ENCODE results near the gene HES2.

Gene HES2

DNA sequence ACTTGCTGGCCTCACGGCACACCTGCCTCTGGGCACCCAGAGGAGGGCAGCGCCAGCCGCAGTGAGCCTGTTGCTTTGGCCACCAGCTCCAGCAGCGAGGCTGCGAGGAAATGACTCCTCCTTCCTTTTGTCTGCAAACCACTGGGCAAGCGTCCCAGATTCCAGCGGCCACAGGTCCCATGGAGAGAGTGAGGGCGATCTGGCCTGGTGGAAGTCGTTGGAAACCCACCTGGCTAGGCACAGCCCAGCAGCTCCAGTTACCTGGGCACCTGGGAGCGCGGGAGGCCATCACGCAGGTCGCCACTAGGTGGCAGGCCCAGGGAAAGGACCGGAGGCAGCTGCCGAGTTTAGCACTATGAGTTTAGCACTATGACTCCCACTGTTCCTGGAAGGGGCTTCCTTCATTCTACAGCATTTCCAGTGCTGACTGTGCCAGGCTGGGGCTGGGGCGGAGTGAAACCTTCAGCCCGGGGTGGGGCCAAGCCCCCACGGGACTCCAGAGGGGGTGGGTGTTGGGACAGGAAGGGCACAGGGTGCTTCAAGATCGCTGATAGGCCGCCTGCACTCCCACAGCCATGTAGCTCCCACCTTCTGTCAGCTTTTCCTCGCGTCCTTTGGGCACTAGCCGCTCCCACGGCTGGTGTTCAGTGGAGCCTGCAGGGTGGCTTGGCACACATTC lies 3.7 kb upstream of the HES2 start:
- peak; percentile 53 to 72 for DNase-seq
- TF ChIP-seq POLR2A (IDR thresholded peaks at IDR 0.05; ENCODE audit: low read length) (no peak), GATA1 (IDR thresholded peaks at IDR 0.05; ENCODE audit: low read depth, low read length) (no peak)

DNA sequence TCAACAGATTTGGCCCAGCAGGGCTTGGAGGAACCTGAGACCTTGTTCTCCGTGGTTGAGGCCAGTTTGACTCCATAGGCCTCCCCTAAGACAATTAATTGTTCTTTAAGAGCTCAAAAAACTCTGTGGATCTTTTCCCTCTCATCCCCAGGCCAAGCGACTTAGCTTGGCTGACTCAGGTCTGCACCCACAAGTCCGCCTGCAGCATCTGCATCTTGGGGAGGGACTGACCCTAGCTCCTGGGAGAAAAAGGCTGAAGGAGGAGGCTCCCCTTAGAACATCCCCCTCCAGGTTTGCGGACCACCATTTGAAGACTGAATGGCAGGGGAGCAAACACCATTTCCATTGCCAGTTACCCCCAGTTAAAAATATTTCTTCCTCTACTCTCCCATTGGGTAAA lies 1.5 kb upstream of the HES2 start:
- TF ChIP-seq POLR2A (IDR thresholded peaks at IDR 0.05; ENCODE audit: low read length) (no peak), GATA1 (IDR thresholded peaks at IDR 0.05; ENCODE audit: low read depth, low read length) (no peak)
- no peak for DNase-seq

DNA sequence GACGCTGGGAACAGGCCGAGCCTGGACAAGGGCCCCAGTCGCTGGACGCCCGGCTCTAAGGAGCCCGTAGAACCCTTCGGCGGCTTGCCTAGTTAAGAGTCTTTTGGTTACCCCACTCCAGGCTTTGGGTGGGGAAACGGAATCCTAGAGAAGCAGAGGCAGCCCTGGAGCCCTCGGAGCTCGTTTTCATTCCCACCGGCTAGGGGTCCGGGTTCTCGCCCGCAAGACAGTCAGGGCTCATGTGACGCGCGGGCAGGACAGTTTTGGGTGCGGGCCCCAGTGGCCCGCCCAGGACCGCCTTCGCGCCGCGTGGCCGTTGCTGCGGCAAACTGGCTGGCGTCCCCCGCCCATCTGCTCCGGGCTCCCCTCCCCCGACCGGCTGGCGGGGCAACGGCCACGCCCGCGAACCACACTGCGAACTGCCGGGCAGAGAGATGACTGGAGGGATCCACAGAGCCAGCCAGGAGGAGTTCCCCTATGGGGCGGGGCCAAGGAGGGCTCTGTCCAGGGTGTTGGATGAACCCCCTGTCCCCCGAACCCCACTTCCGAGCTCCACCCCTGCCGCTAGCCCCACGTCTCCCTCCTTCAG lies 829 bp upstream of the HES2 start:
- peak; percentile 59 to 67 for DNase-seq
- no peak for TF ChIP-seq GATA1 (IDR thresholded peaks at IDR 0.05; ENCODE audit: low read depth, low read length)
- TF ChIP-seq POLR2A (IDR thresholded peaks at IDR 0.05; ENCODE audit: low read length), result no peak

DNA sequence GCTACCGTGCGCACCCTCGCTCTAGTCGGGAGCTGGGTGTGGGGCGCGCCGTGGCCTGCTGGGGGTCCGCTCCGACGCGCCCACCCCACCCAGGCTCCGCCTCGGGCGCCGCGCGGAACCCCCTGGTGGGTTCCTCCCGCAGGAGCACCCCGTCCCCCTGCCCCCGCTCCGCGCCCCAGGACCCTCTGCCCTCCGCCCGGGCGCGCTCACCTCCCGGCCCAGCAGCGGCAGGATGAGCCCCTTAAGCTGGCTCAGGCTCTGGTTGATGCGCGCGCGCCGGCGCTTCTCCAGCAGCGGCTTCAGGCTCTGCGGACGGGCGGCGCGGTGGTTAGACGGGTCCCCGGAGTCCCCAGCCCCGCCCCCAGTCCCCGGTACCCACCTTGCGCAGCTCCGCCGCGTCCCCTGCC lies 319 bp downstream of the HES2 start:
- no peak for TF ChIP-seq GATA1 (IDR thresholded peaks at IDR 0.05; ENCODE audit: low read depth, low read length)
- TF ChIP-seq POLR2A (IDR thresholded peaks at IDR 0.05; ENCODE audit: low read length), result no peak
- DNase-seq, result peak in 1 of 2 experiments; percentile 31

DNA sequence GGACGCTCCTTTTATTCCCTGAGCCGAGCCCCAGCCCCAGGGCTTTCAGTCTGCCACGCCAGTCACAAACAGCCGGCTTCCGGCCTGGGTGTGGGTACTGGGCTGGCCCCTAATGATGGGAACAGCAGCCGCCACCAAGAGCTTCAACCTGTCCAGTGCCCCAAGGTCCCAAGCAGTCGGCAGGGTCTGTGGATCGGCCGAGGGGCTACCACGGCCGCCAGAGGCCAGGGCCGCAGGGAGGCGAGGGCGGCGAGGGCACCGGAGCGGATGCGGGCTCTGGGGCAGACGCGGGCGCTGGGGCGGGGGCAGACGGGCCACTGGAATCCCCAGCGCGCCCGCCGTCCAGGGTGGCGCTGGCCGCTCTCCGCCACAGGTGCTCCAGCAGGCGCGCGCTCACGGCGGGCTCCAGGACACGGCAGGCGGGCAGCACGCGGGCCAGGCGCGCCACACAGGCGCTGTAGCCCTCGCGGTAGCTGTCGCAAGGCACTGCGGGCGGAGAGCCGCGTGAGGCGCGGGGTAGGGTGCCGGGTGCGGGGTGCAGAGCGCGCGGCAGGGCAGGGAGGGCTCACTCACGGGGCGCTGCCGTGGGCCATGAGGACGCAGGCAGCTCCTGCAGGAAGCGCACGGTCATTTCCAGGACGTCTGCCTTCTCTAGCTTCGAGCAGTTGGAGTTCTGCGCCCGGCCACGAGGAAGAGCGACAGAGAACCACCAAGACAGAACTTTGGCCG lies 887 bp downstream of the HES2 start:
- TF ChIP-seq GATA1 (IDR thresholded peaks at IDR 0.05; ENCODE audit: low read depth, low read length) (no peak), POLR2A (IDR thresholded peaks at IDR 0.05; ENCODE audit: low read length) (no peak)
- DNase-seq, result no peak

DNA sequence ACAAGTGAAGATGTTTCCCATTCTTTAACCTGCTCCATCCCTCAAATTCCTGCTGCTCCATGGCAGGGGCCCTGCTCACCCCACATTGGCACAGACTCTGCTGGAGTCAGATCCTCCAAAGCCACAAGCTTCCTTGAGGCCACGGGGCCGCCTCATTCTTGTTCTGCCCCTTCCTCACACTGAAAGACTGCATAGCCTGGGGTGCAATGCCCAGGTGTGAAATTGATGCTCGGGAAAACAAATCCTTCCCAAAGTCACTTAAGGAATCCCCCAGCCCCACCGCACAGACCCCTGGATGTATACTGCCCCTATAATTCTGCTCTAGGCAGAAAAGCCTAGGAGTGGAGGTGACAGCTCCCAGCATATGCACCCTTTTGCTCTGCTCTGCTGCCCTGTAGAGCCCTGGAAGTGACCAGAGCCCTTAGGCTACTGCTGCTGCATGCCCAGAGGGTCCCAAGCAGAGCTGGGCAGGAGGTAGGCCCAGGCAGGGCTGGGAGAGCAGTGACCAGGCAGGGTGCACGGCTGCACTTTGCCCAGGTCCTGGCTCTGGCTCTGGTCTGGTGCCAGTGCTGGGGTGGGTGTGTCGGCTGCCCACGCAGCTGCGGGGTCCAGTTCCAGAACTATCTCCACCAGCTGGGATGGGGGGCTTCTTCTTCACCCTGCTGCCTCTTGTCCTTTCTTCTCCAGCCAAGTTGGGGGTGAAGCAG lies 1.6 kb downstream of the HES2 start:
- no peak for DNase-seq

DNA sequence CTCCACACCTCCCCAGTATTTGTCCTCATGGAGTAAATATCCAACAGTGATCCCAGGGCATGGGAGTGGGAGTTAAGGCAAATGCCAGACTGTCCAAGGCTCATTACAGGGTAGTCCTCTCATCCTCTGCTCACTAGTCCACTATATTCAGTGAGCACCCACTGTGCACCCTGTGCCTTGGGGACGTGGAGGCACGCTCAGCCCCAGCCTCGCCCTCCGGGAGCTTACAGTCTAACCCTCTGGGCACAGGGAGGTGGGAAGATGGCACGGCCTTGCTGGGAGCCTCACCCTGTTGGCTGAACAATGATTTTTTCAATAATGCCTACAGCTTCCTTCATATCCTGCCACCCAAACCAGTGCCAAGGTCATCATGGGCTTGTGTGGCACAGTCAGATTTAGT lies 2.8 kb downstream of the HES2 start:
- TF ChIP-seq POLR2A (IDR thresholded peaks at IDR 0.05; ENCODE audit: low read length) (no peak), GATA1 (IDR thresholded peaks at IDR 0.05; ENCODE audit: low read depth, low read length) (no peak)

More for the DNA sequence above, 1.6 kb downstream of the HES2 start:
- TF ChIP-seq POLR2A (IDR thresholded peaks at IDR 0.05; ENCODE audit: low read length) (no peak), GATA1 (IDR thresholded peaks at IDR 0.05; ENCODE audit: low read depth, low read length) (no peak)

DNA sequence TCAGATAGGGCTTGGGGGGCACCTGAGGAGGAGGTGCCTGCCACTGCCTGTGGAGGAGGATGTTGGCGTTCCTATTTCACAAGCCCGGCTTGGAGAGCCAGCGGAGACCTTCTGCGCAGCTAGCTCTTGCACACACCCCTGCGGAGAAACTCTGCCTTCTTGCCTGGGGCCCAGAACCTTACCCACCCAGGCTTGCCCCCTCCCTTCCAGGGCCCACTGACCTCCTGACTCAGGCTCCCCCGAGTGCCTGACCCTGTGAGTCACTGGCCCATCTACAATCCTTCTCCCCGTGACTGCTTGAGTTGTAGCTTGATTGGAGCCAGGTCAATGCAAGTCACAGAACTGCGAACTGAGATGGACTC lies 3.4 kb downstream of the HES2 start:
- DNase-seq, result no peak
- TF ChIP-seq GATA1 (IDR thresholded peaks at IDR 0.05; ENCODE audit: low read depth, low read length) (no peak), POLR2A (IDR thresholded peaks at IDR 0.05; ENCODE audit: low read length) (no peak)

More for the DNA sequence above, 2.8 kb downstream of the HES2 start:
- DNase-seq, result no peak

DNA sequence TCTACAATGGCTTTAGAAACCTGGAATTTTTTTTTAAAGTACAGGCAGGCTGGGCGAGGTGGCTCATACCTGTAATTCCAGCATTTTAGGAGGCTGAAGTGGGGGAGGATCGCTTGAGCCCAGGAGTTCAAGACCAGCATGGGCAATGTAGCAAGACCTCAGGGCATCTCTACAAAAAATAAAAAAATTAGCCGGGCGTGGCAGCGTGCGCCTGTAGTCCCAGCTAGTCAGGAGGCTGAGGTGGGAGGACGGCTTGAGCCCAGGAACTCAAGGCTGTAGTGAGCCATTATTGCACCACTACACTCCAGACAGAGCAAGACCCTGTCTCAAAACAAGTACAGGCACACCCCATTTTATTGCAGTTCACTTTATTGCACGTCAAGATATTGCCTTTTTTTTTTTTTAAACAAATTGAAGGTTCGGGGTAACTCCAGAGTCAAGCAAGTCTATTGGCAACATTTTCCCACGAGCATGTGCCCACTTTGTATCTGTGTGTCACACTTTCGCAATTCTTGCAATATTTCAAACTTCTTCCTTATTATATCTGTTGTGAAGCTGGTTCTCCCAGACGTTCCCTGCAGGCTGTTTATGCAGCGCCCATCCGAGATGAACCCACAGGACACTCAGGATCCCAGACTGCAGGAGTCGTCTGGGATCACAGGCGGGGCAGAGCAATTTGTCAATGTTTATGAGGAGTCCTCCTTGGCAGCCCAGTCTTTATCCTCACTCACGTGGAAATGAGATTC lies 4.7 kb downstream of the HES2 start:
- DNase-seq, result no peak
- no peak for TF ChIP-seq POLR2A (IDR thresholded peaks at IDR 0.05; ENCODE audit: low read length)
- TF ChIP-seq GATA1 (IDR thresholded peaks at IDR 0.05; ENCODE audit: low read depth, low read length), result no peak

DNA sequence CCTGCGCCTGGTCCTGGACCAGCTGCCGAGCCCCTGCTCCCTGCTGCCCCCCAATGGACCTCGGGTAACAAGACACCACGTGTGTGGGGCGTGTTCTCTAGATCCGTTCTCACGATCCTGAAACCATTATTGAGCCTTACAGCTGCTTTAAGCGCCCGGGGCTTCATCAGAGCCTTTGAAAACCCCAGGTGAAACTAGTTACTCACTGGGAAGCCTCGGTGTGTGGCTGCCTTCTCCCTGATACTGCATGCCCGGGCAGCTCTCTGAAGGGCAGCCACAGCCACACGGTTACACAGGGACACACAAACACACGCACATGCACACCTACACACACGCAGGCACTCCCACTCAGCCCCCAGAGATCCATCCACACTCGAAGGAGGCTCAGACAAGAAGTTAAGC lies 5.3 kb downstream of the HES2 start:
- DNase-seq, result peak; percentile 51 to 57
- TF ChIP-seq GATA1 (IDR thresholded peaks at IDR 0.05; ENCODE audit: low read depth, low read length), result no peak
- no peak for TF ChIP-seq POLR2A (IDR thresholded peaks at IDR 0.05; ENCODE audit: low read length)

DNA sequence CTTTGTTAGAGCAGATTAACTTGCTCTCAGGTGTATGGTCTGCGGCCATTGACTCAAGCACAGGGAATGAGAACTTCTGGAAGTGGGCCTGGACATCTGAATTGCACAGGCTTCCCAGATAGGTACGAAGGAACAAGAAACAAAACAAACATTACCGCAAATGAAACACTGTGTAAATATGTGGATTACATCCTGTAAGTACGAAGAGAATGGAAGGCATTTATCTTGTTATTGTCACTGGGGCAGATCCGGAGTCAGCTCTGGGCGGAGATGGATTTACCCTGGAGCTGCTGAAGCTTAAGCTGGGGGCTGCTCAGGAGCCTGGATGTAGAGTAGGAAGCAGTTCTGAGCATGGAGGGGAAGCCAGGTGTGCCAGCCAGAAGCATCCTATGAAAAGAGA lies 6.8 kb downstream of the HES2 start:
- DNase-seq, result no peak
- TF ChIP-seq GATA1 (IDR thresholded peaks at IDR 0.05; ENCODE audit: low read depth, low read length), result no peak
- no peak for TF ChIP-seq POLR2A (IDR thresholded peaks at IDR 0.05; ENCODE audit: low read length)

DNA sequence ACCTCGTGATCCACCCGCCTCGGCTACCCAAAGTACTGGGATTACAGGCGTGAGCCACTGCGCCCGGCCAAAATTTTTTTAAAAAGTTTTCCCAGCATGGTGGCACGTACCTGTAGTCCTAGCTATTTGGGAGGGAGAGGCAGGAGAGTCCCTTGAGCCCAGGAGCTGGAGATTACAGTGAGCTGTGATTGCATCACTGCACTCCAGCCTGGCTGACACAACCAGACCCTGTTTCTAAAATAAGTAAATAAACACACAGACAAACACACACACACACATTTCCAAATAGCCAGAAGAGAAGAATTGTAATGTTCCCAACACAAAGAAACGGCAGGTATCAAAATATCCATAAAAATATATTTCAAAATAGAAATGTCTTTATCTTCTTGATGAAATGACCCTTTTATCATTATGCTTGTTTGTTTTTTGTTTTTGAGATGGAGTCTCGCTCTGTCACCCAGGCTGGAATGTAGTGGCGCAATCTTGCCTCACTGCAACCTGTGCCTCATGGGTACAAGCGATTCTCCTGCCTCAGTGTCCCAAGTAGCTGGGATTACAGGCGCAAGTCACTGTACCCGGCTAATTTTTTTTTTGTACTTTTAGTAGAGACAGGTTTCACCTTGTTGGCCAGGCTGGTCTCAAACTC lies 9.3 kb downstream of the HES2 start:
- TF ChIP-seq POLR2A (IDR thresholded peaks at IDR 0.05; ENCODE audit: low read length), result no peak
- no peak for TF ChIP-seq GATA1 (IDR thresholded peaks at IDR 0.05; ENCODE audit: low read depth, low read length)
- no peak for DNase-seq

DNA sequence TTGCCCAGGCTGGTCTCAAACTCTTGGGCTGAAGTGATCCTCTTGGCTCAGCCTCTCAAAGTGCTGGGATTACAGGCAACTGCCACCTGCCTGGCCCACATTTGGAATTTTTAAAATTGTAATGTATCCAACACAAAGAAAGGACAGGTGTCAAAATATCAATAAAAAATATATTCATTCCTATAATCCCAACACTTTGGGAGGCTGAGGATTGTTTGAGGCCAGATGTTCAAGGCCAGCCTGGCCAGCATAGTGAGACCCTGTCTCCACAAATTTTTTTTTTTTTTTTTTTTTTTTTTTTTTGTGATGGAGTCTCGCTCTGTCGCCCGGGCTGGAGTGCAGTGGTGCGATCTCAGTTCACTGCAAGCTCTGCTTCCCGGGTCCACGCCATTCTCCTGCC lies 10.0 kb downstream of the HES2 start:
- TF ChIP-seq POLR2A (IDR thresholded peaks at IDR 0.05; ENCODE audit: low read length) (no peak), GATA1 (IDR thresholded peaks at IDR 0.05; ENCODE audit: low read depth, low read length) (no peak)
- no peak for DNase-seq
